22Rv1 (cell line): ENCODE results near the gene PCSK2.

ENCODE experiments used
- ZFX ChIP-seq: fragments of 450-650 bp; IDR thresholded peaks from 2 replicates; pipeline ENCODE4 v1.6.1; 2017; ENCODE audit warnings: antibody characterized with exemption, borderline replicate concordance
- TF ChIP-seq, protein P1 (sequence below): fragments of 450-650 bp; IDR thresholded peaks from 2 replicates; pipeline ENCODE4 v1.5.1; 2017; ENCODE audit warnings: mild to moderate bottlenecking

DNA sequence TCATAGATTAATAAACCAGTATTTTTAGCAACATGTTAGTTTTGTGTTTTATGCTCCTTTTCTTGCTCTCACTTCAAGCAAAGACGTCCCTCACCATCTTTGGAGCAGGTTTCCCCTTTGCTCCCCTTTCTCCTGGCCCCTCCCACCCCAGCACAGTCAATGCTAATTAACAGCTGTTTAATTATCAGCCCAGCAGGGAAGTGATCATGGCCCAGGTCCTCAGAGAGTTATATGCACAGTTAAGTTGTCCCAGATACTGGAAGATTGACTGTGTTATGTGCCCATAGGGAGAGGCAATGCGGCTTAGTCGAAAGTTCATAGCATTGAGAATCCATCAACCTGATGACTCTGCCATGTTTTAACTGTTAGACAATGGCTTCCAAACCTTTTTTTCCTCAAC lies 123.5 kb downstream of the PCSK2 start:
- TF ChIP-seq, protein P1, sequence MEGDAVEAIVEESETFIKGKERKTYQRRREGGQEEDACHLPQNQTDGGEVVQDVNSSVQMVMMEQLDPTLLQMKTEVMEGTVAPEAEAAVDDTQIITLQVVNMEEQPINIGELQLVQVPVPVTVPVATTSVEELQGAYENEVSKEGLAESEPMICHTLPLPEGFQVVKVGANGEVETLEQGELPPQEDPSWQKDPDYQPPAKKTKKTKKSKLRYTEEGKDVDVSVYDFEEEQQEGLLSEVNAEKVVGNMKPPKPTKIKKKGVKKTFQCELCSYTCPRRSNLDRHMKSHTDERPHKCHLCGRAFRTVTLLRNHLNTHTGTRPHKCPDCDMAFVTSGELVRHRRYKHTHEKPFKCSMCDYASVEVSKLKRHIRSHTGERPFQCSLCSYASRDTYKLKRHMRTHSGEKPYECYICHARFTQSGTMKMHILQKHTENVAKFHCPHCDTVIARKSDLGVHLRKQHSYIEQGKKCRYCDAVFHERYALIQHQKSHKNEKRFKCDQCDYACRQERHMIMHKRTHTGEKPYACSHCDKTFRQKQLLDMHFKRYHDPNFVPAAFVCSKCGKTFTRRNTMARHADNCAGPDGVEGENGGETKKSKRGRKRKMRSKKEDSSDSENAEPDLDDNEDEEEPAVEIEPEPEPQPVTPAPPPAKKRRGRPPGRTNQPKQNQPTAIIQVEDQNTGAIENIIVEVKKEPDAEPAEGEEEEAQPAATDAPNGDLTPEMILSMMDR: no peak
- TF ChIP-seq ZFX: no peak
